Transverse colon (tissue), 3 donors: ENCODE measurements around the gene IL6R.

Experiments
- POLR2A ChIP-seq: fragments of 450-650 bp; IDR thresholded peaks from one replicate; pipeline ENCODE4 v1.6.1; 2016; ENCODE audit warnings: antibody characterized with exemption, mild to moderate bottlenecking, moderate library complexity
- TF ChIP-seq, protein P1 (sequence below), 5 experiments: fragments of 200-600 bp in 3 of 5; fragments of 450-650 bp in 2 of 5; sonication (generic) in 3 of 5; IDR thresholded peaks; 1 replicate in 2 of 5; 2 replicates in 3 of 5; pipeline ENCODE4 v1.5.1; 2016 to 2017; ENCODE audit warnings: antibody characterized with exemption in 5 of 5, inconsistent platforms in 3 of 5, mild to moderate bottlenecking in 2 of 5, moderate library complexity in 1 of 5

DNA sequence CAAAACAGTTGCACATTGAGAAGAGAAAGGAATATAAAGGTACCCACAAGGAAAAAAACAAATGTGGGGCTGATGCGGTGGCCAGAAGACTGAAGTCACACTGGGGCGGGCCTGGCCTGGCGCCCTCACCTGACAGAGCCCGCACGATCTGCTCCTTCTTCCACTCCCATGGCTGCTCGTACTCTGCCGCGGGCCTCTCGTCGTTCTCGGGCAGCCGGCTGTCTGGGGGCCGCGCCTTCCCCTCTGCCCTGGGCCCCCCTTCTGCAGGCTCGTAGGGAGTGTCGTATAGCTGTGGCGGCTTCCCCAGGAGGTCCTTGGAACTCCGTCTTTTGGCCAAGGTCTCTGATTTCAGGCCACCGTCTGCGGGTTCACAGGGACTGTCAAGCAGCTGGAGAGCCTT is 83.8 kb downstream of the IL6R start:
- TF ChIP-seq, protein P1, sequence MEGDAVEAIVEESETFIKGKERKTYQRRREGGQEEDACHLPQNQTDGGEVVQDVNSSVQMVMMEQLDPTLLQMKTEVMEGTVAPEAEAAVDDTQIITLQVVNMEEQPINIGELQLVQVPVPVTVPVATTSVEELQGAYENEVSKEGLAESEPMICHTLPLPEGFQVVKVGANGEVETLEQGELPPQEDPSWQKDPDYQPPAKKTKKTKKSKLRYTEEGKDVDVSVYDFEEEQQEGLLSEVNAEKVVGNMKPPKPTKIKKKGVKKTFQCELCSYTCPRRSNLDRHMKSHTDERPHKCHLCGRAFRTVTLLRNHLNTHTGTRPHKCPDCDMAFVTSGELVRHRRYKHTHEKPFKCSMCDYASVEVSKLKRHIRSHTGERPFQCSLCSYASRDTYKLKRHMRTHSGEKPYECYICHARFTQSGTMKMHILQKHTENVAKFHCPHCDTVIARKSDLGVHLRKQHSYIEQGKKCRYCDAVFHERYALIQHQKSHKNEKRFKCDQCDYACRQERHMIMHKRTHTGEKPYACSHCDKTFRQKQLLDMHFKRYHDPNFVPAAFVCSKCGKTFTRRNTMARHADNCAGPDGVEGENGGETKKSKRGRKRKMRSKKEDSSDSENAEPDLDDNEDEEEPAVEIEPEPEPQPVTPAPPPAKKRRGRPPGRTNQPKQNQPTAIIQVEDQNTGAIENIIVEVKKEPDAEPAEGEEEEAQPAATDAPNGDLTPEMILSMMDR (IDR thresholded peaks at IDR 0.05), result no peak
- no peak for TF ChIP-seq POLR2A
